ENCODE results near the gene ANKRD17.

Gene ANKRD17

DNA sequence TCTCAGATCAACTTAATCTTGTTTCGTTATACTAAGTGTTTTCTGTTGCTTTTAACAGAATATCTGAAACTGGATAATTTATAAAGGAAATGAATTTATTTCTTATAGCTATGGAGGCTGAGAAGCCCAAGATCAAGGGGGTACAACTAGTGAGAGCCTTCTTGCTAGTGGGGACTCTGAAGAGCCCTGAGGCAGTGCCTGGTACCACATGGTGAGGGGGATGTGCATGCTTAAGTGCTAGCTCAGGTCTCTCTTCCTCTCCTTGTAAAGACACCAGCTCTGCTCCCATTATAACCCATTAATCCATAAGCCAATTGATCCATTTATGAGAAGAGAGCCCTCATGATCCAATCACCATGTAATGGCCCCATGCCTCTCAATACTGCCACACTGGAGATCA lies 207.0 kb downstream of the ANKRD17 start:
- Histone ChIP-seq H3K79me2 (ENCODE audit: insufficient read depth, low read length) (no peaks in the 10 kb centered on the region), H3K9me3 (ENCODE audit: low read length) (no peaks in the 10 kb centered on the region), H3F3A (ENCODE audit: insufficient read depth, low read length) (no peaks in the 10 kb centered on the region), H3K36me3 (ENCODE audit: insufficient read depth, low read length) (peaks cover 22% of the 10 kb centered on the region), H3K9me2 (ENCODE audit: low read depth, low read length) (no peaks in the 10 kb centered on the region), H3K9ac (ENCODE audit: low read length) (no peak overlapping the region), H3K4me3 (ENCODE audit: low read depth, low read length, poor library complexity, severe bottlenecking) (no peak overlapping the region), H3K27ac (ENCODE audit: low read depth, low read length, poor library complexity, severe bottlenecking) (no peak overlapping the region), H4K20me1 (ENCODE audit: insufficient read depth, low read length) (no peaks in the 10 kb centered on the region), H2AFZ (ENCODE audit: low read length) (no peak overlapping the region), H3K27me3 (ENCODE audit: insufficient read depth, low read length) (no peaks in the 10 kb centered on the region), H3K4me1 (ENCODE audit: insufficient read depth, low read length, severe bottlenecking) (no peaks in the 10 kb centered on the region), H3K4me2 (ENCODE audit: low read length) (no peak overlapping the region)
- TF ChIP-seq, protein P1, sequence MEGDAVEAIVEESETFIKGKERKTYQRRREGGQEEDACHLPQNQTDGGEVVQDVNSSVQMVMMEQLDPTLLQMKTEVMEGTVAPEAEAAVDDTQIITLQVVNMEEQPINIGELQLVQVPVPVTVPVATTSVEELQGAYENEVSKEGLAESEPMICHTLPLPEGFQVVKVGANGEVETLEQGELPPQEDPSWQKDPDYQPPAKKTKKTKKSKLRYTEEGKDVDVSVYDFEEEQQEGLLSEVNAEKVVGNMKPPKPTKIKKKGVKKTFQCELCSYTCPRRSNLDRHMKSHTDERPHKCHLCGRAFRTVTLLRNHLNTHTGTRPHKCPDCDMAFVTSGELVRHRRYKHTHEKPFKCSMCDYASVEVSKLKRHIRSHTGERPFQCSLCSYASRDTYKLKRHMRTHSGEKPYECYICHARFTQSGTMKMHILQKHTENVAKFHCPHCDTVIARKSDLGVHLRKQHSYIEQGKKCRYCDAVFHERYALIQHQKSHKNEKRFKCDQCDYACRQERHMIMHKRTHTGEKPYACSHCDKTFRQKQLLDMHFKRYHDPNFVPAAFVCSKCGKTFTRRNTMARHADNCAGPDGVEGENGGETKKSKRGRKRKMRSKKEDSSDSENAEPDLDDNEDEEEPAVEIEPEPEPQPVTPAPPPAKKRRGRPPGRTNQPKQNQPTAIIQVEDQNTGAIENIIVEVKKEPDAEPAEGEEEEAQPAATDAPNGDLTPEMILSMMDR (IDR thresholded peaks at IDR 0.05; ENCODE audit: low read length): no peak
- TF ChIP-seq EZH2 (IDR thresholded peaks at IDR 0.05; ENCODE audit: borderline replicate concordance, low read length): no peak

DNA sequence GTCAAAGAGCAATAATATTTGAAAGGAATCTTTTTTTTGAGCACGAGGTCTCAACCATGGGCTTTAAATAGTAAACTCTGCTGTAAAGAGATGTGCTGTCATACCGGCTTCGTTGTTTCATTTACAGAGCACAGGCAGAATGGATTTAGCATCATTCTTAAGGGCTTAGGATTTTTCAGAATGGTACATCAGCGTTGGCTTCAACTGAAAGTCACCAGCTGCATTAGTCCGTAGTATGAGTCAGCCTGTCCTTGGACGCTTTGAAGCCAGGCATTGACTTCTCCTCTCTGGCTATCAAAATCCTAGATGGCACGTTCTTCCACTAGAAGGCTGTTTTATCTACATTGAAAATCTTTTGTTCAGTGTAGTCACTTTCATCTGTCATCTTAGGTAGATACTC lies 212.7 kb downstream of the ANKRD17 start:
- H3K9ac ChIP-seq (ENCODE audit: low read length): no peak overlapping the region
- no peaks in the 10 kb centered on the region for H3K9me3 ChIP-seq (ENCODE audit: low read length)
- no peaks in the 10 kb centered on the region for H3F3A ChIP-seq (ENCODE audit: insufficient read depth, low read length)
- H3K27ac ChIP-seq (ENCODE audit: low read depth, low read length, poor library complexity, severe bottlenecking): no peak overlapping the region
- no peak for TF ChIP-seq EZH2 (IDR thresholded peaks at IDR 0.05; ENCODE audit: borderline replicate concordance, low read length)
- TF ChIP-seq, protein P1 (IDR thresholded peaks at IDR 0.05; ENCODE audit: low read length): no peak
- H3K27me3 ChIP-seq (ENCODE audit: insufficient read depth, low read length): no peaks in the 10 kb centered on the region
- no peaks in the 10 kb centered on the region for H3K79me2 ChIP-seq (ENCODE audit: insufficient read depth, low read length)
- H3K36me3 ChIP-seq (ENCODE audit: insufficient read depth, low read length): no peaks in the 10 kb centered on the region
- no peak overlapping the region for H3K4me2 ChIP-seq (ENCODE audit: low read length)
- H3K4me1 ChIP-seq (ENCODE audit: insufficient read depth, low read length, severe bottlenecking): no peaks in the 10 kb centered on the region
- H2AFZ ChIP-seq (ENCODE audit: low read length): no peak overlapping the region
- no peaks in the 10 kb centered on the region for H3K9me2 ChIP-seq (ENCODE audit: low read depth, low read length)
- no peak overlapping the region for H3K4me3 ChIP-seq (ENCODE audit: low read depth, low read length, poor library complexity, severe bottlenecking)
- no peaks in the 10 kb centered on the region for H4K20me1 ChIP-seq (ENCODE audit: insufficient read depth, low read length)

DNA sequence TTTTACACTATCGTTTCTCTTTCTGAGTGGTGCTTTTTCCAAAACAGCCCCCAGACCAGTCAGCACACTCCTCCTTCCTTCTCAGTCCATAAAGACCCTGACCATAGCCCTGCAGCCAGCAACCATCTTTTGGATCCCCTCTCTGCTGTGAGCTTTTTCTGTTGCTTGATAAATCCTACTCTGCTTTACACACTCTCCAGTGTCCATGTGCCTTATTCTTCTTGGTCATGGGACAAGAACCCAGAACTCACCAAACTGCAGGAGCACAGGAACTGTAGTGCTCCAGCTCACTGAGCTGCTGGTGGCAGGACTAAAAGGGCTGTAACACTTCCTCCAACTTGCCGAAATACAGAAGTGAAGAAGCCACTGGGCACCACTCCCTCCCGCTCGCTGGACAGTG lies 221.5 kb downstream of the ANKRD17 start:
- H3K4me3 ChIP-seq (ENCODE audit: low read depth, low read length, poor library complexity, severe bottlenecking): no peak overlapping the region
- no peak overlapping the region for H3K4me2 ChIP-seq (ENCODE audit: low read length)
- no peak overlapping the region for H2AFZ ChIP-seq (ENCODE audit: low read length)
- H3K4me1 ChIP-seq (ENCODE audit: insufficient read depth, low read length, severe bottlenecking): no peaks in the 10 kb centered on the region
- peaks cover 13% of the 10 kb centered on the region; the same call in 1 of the 2 replicates for H3K9me3 ChIP-seq (ENCODE audit: low read length)
- H3K9ac ChIP-seq (ENCODE audit: low read length): no peak overlapping the region
- no peak overlapping the region for H3K27ac ChIP-seq (ENCODE audit: low read depth, low read length, poor library complexity, severe bottlenecking)
- TF ChIP-seq, protein P1 (IDR thresholded peaks at IDR 0.05; ENCODE audit: low read length): no peak
- no peak for TF ChIP-seq EZH2 (IDR thresholded peaks at IDR 0.05; ENCODE audit: borderline replicate concordance, low read length)
- H3K36me3 ChIP-seq (ENCODE audit: insufficient read depth, low read length): no peaks in the 10 kb centered on the region; the same call in 1 of the 2 replicates
- H3K79me2 ChIP-seq (ENCODE audit: insufficient read depth, low read length): no peaks in the 10 kb centered on the region
- no peaks in the 10 kb centered on the region for H3K9me2 ChIP-seq (ENCODE audit: low read depth, low read length)
- no peaks in the 10 kb centered on the region for H3F3A ChIP-seq (ENCODE audit: insufficient read depth, low read length)
- H4K20me1 ChIP-seq (ENCODE audit: insufficient read depth, low read length): no peaks in the 10 kb centered on the region
- peaks cover 6% of the 10 kb centered on the region; the same call in 1 of the 2 replicates for H3K27me3 ChIP-seq (ENCODE audit: insufficient read depth, low read length)

Data from OCI-LY1 (cell line).